ENCODE measurements around the gene UNC5B.

DNA sequence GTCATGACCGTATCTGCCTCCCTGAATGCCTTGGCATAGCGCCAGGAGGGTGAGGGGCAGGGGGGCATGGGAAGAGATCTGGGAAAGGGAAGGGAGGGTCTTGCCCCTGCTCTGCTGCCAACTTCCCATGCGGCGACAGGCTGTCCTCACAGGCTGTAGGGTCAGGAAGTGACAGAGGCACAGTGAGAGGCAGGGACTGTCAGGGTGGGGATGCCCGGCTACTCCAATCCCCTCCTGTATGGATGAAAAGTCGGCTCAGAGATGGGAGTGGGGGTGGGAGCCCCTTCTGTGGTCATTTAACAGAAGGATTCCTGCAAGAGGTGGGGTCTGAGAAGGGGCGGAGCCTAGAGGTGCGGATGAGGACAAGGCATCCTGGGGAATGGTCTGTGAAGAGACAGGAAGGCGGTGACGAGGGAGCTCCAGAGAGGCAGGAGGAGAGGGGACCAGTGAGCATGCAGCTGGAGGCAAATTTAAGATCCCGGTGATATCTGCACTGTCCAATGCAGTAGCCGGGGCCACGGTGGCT is 20.8 kb upstream of the UNC5B start:
- TF ChIP-seq SPI1 (IDR thresholded peaks at IDR 0.05; ENCODE audit: borderline replicate concordance, low read depth), result no peak
- TF ChIP-seq, protein P1, sequence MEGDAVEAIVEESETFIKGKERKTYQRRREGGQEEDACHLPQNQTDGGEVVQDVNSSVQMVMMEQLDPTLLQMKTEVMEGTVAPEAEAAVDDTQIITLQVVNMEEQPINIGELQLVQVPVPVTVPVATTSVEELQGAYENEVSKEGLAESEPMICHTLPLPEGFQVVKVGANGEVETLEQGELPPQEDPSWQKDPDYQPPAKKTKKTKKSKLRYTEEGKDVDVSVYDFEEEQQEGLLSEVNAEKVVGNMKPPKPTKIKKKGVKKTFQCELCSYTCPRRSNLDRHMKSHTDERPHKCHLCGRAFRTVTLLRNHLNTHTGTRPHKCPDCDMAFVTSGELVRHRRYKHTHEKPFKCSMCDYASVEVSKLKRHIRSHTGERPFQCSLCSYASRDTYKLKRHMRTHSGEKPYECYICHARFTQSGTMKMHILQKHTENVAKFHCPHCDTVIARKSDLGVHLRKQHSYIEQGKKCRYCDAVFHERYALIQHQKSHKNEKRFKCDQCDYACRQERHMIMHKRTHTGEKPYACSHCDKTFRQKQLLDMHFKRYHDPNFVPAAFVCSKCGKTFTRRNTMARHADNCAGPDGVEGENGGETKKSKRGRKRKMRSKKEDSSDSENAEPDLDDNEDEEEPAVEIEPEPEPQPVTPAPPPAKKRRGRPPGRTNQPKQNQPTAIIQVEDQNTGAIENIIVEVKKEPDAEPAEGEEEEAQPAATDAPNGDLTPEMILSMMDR (IDR thresholded peaks at IDR 0.05; ENCODE audit: insufficient read depth, low read length), result no peak
- TF ChIP-seq REST (IDR thresholded peaks at IDR 0.05; ENCODE audit: insufficient replicate concordance, low read depth), result no peak
- no peak for TF ChIP-seq GABPA (IDR thresholded peaks at IDR 0.05; ENCODE audit: low read depth)
